Measurements from ENCODE around the gene ZC3H10. TPM values are rescaled to one million over a fixed set of nuclear protein-coding genes. Genes with fewer than 3 reads are reported as not detected.
A peak's percentile ranks its signal among the peaks of the same experiment; 100 is the strongest.

The ZC3H10 gene
- total and polyA plus RNA-seq, 9 donors = 4.1 to 7.7 (median 4.8) TPM

GRCh38 chr12:56099787-56100186 lies 18.3 kb upstream of the ZC3H10 start:
- H3K36me3 ChIP-seq (ENCODE audit: control insufficient read depth, insufficient read depth, low read length) = peaks cover 60% of the 10 kb centered on the region
- no peaks in the 10 kb centered on the region for H3K4me1 ChIP-seq (ENCODE audit: control insufficient read depth, insufficient read depth, low read length)
- no peaks in the 10 kb centered on the region for H3K9me3 ChIP-seq (replicated peaks; ENCODE audit: control insufficient read depth, low read depth, low read length)
- 100% methylated on average over 2 of the region's 4 CpGs for WGBS (ENCODE audit: insufficient coverage)
- no peaks in the 10 kb centered on the region for H3K27me3 ChIP-seq (ENCODE audit: control insufficient read depth, insufficient read depth, low read length)
- no peak overlapping the region for H3K27ac ChIP-seq (ENCODE audit: low read length)
- H3K4me3 ChIP-seq (ENCODE audit: low read length) = no peak overlapping the region
- DNase-seq = no peak

- no peak overlapping the region for H3K4me3 ChIP-seq (ENCODE audit: low read length)
- H3K27me3 ChIP-seq (ENCODE audit: control insufficient read depth, insufficient read depth, low read length) = no peaks in the 10 kb centered on the region
- peaks cover 7% of the 10 kb centered on the region for H3K4me1 ChIP-seq (ENCODE audit: control insufficient read depth, insufficient read depth, low read length)
- no peaks in the 10 kb centered on the region for H3K9me3 ChIP-seq (replicated peaks; ENCODE audit: control insufficient read depth, low read depth, low read length)
- no peak for DNase-seq
- H3K27ac ChIP-seq (ENCODE audit: low read length) = no peak overlapping the region
- H3K36me3 ChIP-seq (ENCODE audit: control insufficient read depth, insufficient read depth, low read length) = peaks cover 53% of the 10 kb centered on the region
- 87% methylated on average over 13 of the region's 14 CpGs for WGBS (ENCODE audit: insufficient coverage)
These were observed 17.0 kb upstream of the ZC3H10 start for GRCh38 chr12:56101045-56101444.

- peaks cover 10% of the 10 kb centered on the region for H3K4me1 ChIP-seq (ENCODE audit: control insufficient read depth, insufficient read depth, low read length)
- no peaks in the 10 kb centered on the region for H3K27me3 ChIP-seq (ENCODE audit: control insufficient read depth, insufficient read depth, low read length)
- no CpG with 5 or more reads among the region's 1 CpG for WGBS (ENCODE audit: insufficient coverage)
- H3K4me3 ChIP-seq (ENCODE audit: low read length) = no peak overlapping the region
- H3K9me3 ChIP-seq (replicated peaks; ENCODE audit: control insufficient read depth, low read depth, low read length) = no peaks in the 10 kb centered on the region
- H3K27ac ChIP-seq (ENCODE audit: low read length) = no peak overlapping the region
- H3K36me3 ChIP-seq (ENCODE audit: control insufficient read depth, insufficient read depth, low read length) = peaks cover 52% of the 10 kb centered on the region
- DNase-seq = no peak
These were observed 15.4 kb upstream of the ZC3H10 start for GRCh38 chr12:56102683-56103065.

GRCh38 chr12:56103066-56103711 lies 14.9 kb upstream of the ZC3H10 start:
- DNase-seq = no peak
- Histone ChIP-seq H3K36me3 (ENCODE audit: control insufficient read depth, insufficient read depth, low read length) (peaks cover 54% of the 10 kb centered on the region), H3K27me3 (ENCODE audit: control insufficient read depth, insufficient read depth, low read length) (no peaks in the 10 kb centered on the region), H3K27ac (ENCODE audit: low read length) (peak overlapping the region; percentile 96), H3K9me3 (replicated peaks; ENCODE audit: control insufficient read depth, low read depth, low read length) (no peaks in the 10 kb centered on the region), H3K4me3 (ENCODE audit: low read length) (peak overlapping the region; percentile 82), H3K4me1 (ENCODE audit: control insufficient read depth, insufficient read depth, low read length) (peaks cover 10% of the 10 kb centered on the region)
- 61% methylated on average over 2 of the region's 6 CpGs for WGBS (ENCODE audit: insufficient coverage)

GRCh38 chr12:56103823-56104108 lies 14.3 kb upstream of the ZC3H10 start:
- no peak for DNase-seq
- no peaks in the 10 kb centered on the region for H3K9me3 ChIP-seq (replicated peaks; ENCODE audit: control insufficient read depth, low read depth, low read length)
- H3K4me1 ChIP-seq (ENCODE audit: control insufficient read depth, insufficient read depth, low read length) = peaks cover 10% of the 10 kb centered on the region
- peak overlapping the region; percentile 82 for H3K4me3 ChIP-seq (ENCODE audit: low read length)
- H3K27me3 ChIP-seq (ENCODE audit: control insufficient read depth, insufficient read depth, low read length) = no peaks in the 10 kb centered on the region
- H3K27ac ChIP-seq (ENCODE audit: low read length) = peak overlapping the region; percentile 96
- peaks cover 58% of the 10 kb centered on the region for H3K36me3 ChIP-seq (ENCODE audit: control insufficient read depth, insufficient read depth, low read length)
- 8% methylated on average over 7 of the region's 8 CpGs for WGBS (ENCODE audit: insufficient coverage)

GRCh38 chr12:56104109-56104814 lies 13.8 kb upstream of the ZC3H10 start, which contains the start of gene PA2G4:
PA2G4 (plus strand) TSS chr12:56104559; CDS start chr12:56104738, 179 bp downstream.
- Histone ChIP-seq H3K4me1 (ENCODE audit: control insufficient read depth, insufficient read depth, low read length) (peaks cover 10% of the 10 kb centered on the region), H3K36me3 (ENCODE audit: control insufficient read depth, insufficient read depth, low read length) (peaks cover 56% of the 10 kb centered on the region), H3K4me3 (ENCODE audit: low read length) (peak within 1 kb of the TSS; percentile 82), H3K27ac (ENCODE audit: low read length) (peak within 1 kb of the TSS; percentile 96), H3K27me3 (ENCODE audit: control insufficient read depth, insufficient read depth, low read length) (no peaks in the 10 kb centered on the region), H3K9me3 (replicated peaks; ENCODE audit: control insufficient read depth, low read depth, low read length) (no peaks in the 10 kb centered on the region)
- DNase-seq = peak; percentile 100
- WGBS (ENCODE audit: insufficient coverage) = under 1% methylated on average over 48 of the region's 60 CpGs

- H3K27me3 ChIP-seq (ENCODE audit: control insufficient read depth, insufficient read depth, low read length) = no peaks in the 10 kb centered on the region
- no peaks in the 10 kb centered on the region for H3K9me3 ChIP-seq (replicated peaks; ENCODE audit: control insufficient read depth, low read depth, low read length)
- DNase-seq = peak; percentile 46
- H3K4me1 ChIP-seq (ENCODE audit: control insufficient read depth, insufficient read depth, low read length) = peaks cover 10% of the 10 kb centered on the region
- H3K36me3 ChIP-seq (ENCODE audit: control insufficient read depth, insufficient read depth, low read length) = peaks cover 54% of the 10 kb centered on the region
- H3K27ac ChIP-seq (ENCODE audit: low read length) = peak overlapping the region; percentile 96
- 0% methylated on average over 35 of the region's 40 CpGs for WGBS (ENCODE audit: insufficient coverage)
- peak overlapping the region; percentile 82 for H3K4me3 ChIP-seq (ENCODE audit: low read length)
These were observed 13.1 kb upstream of the ZC3H10 start for GRCh38 chr12:56104815-56105608.

- H3K27ac ChIP-seq (ENCODE audit: low read length) = no peak overlapping the region
- H3K36me3 ChIP-seq (ENCODE audit: control insufficient read depth, insufficient read depth, low read length) = peaks cover 57% of the 10 kb centered on the region
- peaks cover 10% of the 10 kb centered on the region for H3K4me1 ChIP-seq (ENCODE audit: control insufficient read depth, insufficient read depth, low read length)
- no peaks in the 10 kb centered on the region for H3K9me3 ChIP-seq (replicated peaks; ENCODE audit: control insufficient read depth, low read depth, low read length)
- H3K27me3 ChIP-seq (ENCODE audit: control insufficient read depth, insufficient read depth, low read length) = no peaks in the 10 kb centered on the region
- H3K4me3 ChIP-seq (ENCODE audit: low read length) = peak overlapping the region; percentile 82
- DNase-seq = no peak
- WGBS (ENCODE audit: insufficient coverage) = no CpG with 5 or more reads among the region's 2 CpGs
These were observed 12.5 kb upstream of the ZC3H10 start for GRCh38 chr12:56105609-56105902.

GRCh38 chr12:56107242-56107641 lies 10.8 kb upstream of the ZC3H10 start:
- H3K27me3 ChIP-seq (ENCODE audit: control insufficient read depth, insufficient read depth, low read length) = no peaks in the 10 kb centered on the region
- H3K4me3 ChIP-seq (ENCODE audit: low read length) = no peak overlapping the region
- no peak overlapping the region for H3K27ac ChIP-seq (ENCODE audit: low read length)
- WGBS (ENCODE audit: insufficient coverage) = 100% methylated on average over 2 of the region's 3 CpGs
- H3K9me3 ChIP-seq (replicated peaks; ENCODE audit: control insufficient read depth, low read depth, low read length) = no peaks in the 10 kb centered on the region
- H3K4me1 ChIP-seq (ENCODE audit: control insufficient read depth, insufficient read depth, low read length) = peaks cover 10% of the 10 kb centered on the region
- no peak for DNase-seq
- H3K36me3 ChIP-seq (ENCODE audit: control insufficient read depth, insufficient read depth, low read length) = peaks cover 59% of the 10 kb centered on the region

- Histone ChIP-seq H3K36me3 (ENCODE audit: control insufficient read depth, insufficient read depth, low read length) (peaks cover 70% of the 10 kb centered on the region), H3K4me1 (ENCODE audit: control insufficient read depth, insufficient read depth, low read length) (peaks cover 12% of the 10 kb centered on the region), H3K27ac (ENCODE audit: low read length) (no peak overlapping the region), H3K9me3 (replicated peaks; ENCODE audit: control insufficient read depth, low read depth, low read length) (no peaks in the 10 kb centered on the region), H3K27me3 (ENCODE audit: control insufficient read depth, insufficient read depth, low read length) (no peaks in the 10 kb centered on the region), H3K4me3 (ENCODE audit: low read length) (no peak overlapping the region)
- WGBS (ENCODE audit: insufficient coverage) = 90% methylated on average over 4 of the region's 5 CpGs
- no peak for DNase-seq
These were observed 7.5 kb upstream of the ZC3H10 start for GRCh38 chr12:56110571-56110970.

Data from muscle of leg (tissue), 11 donors.